ENCODE data around the gene SOX10. TPM values are rescaled to one million over a fixed set of nuclear protein-coding genes. Genes with fewer than 3 reads are reported as not detected.

The SOX10 gene
- polyA plus RNA-seq, 1 donor from 2014 or later: not detected

GRCh38 chr22:38017939-38018885 lies 33.9 kb upstream of the SOX10 start:
- no peaks in the 10 kb centered on the region for H3K9me2 ChIP-seq (ENCODE audit: insufficient read depth, low read length)
- no peaks in the 10 kb centered on the region for H3K27me3 ChIP-seq (ENCODE audit: insufficient read depth, low read depth, low read length)
- no peaks in the 10 kb centered on the region for H3F3A ChIP-seq (ENCODE audit: insufficient read depth, low read length, poor library complexity, severe bottlenecking)
- no peak overlapping the region for H3K4me2 ChIP-seq (ENCODE audit: low read length)
- H3K79me2 ChIP-seq (replicated peaks; ENCODE audit: insufficient read depth, low read length): no peaks in the 10 kb centered on the region
- no peak overlapping the region for H3K9ac ChIP-seq (ENCODE audit: low read length)
- no peak overlapping the region for H3K4me3 ChIP-seq (ENCODE audit: low read length)
- no peak overlapping the region for H2AFZ ChIP-seq (ENCODE audit: low read depth, low read length)
- no peaks in the 10 kb centered on the region for H3K36me3 ChIP-seq (ENCODE audit: insufficient read depth, low read length)
- no peak overlapping the region for H3K27ac ChIP-seq (ENCODE audit: low read length)
- no peaks in the 10 kb centered on the region for H3K9me3 ChIP-seq (ENCODE audit: low read length)
- no peaks in the 10 kb centered on the region for H4K20me1 ChIP-seq (ENCODE audit: insufficient read depth)
- TF ChIP-seq MXI1 (conservative IDR thresholded peaks at IDR 0.05; ENCODE audit: poor library complexity, severe bottlenecking): no peak
- no peak for TF ChIP-seq TAF1 (IDR thresholded peaks at IDR 0.05; ENCODE audit: low read depth)

- H3K27ac ChIP-seq (ENCODE audit: low read length): no peak overlapping the region
- H2AFZ ChIP-seq (ENCODE audit: low read depth, low read length): no peak overlapping the region
- H3K4me2 ChIP-seq (ENCODE audit: low read length): no peak overlapping the region
Observed at GRCh38 chr22:38017272-38017920, 33.0 kb upstream of the SOX10 start.

More at GRCh38 chr22:38017272-38017920, 33.0 kb upstream of the SOX10 start:
- Histone ChIP-seq H3F3A (ENCODE audit: insufficient read depth, low read length, poor library complexity, severe bottlenecking) (no peaks in the 10 kb centered on the region), H3K9me2 (ENCODE audit: insufficient read depth, low read length) (no peaks in the 10 kb centered on the region), H3K27me3 (ENCODE audit: insufficient read depth, low read depth, low read length) (no peaks in the 10 kb centered on the region), H3K79me2 (replicated peaks; ENCODE audit: insufficient read depth, low read length) (no peaks in the 10 kb centered on the region), H3K9ac (ENCODE audit: low read length) (no peak overlapping the region), H3K9me3 (ENCODE audit: low read length) (no peaks in the 10 kb centered on the region), H4K20me1 (ENCODE audit: insufficient read depth) (no peaks in the 10 kb centered on the region), H3K36me3 (ENCODE audit: insufficient read depth, low read length) (no peaks in the 10 kb centered on the region), H3K4me3 (ENCODE audit: low read length) (no peak overlapping the region)
- TF ChIP-seq CTCF (IDR thresholded peaks at IDR 0.05; ENCODE audit: poor library complexity, severe bottlenecking): no peak
- TF ChIP-seq EZH2 (IDR thresholded peaks at IDR 0.05; ENCODE audit: borderline replicate concordance, insufficient read depth, low read length, poor library complexity, severe bottlenecking): no peak
- TF ChIP-seq MXI1 (conservative IDR thresholded peaks at IDR 0.05; ENCODE audit: poor library complexity, severe bottlenecking): no peak
- no peak for TF ChIP-seq REST (IDR thresholded peaks at IDR 0.05; ENCODE audit: borderline replicate concordance)
- TF ChIP-seq TAF1 (IDR thresholded peaks at IDR 0.05; ENCODE audit: low read depth): no peak
- no peak for TF ChIP-seq SMC3 (conservative IDR thresholded peaks at IDR 0.05; ENCODE audit: poor library complexity)
- no peak for TF ChIP-seq EP300 (conservative IDR thresholded peaks at IDR 0.05; ENCODE audit: poor library complexity, severe bottlenecking)
- TF ChIP-seq RAD21 (conservative IDR thresholded peaks at IDR 0.05): no peak

Measured in neural cell (in vitro differentiated cells).